GM12878 (cell line): Measurements from ENCODE around the gene CDK17. TPM values are rescaled to one million over a fixed set of nuclear protein-coding genes. Genes with fewer than 3 reads are reported as not detected.
A peak's percentile ranks its signal among the peaks of the same experiment; 100 is the strongest.

Source experiments
- ATF3 ChIP-seq: IDR thresholded peaks from 2 replicates; pipeline ENCODE4 v1.6.1; 2011; ENCODE audit warnings: low read depth, mild to moderate bottlenecking, low read length, moderate library complexity, borderline replicate concordance; ENCODE audit errors: extremely low read depth
- ATF7 ChIP-seq: fragments of 450-650 bp; IDR thresholded peaks from 2 replicates; pipeline ENCODE4 v1.6.1; 2016; ENCODE audit warnings: low read depth, mild to moderate bottlenecking
- BCL3 ChIP-seq: IDR thresholded peaks from 2 replicates; pipeline ENCODE4 v1.6.1; 2011; ENCODE audit warnings: borderline replicate concordance, low read depth, mild to moderate bottlenecking, moderate library complexity, low read length; ENCODE audit not compliant: insufficient read depth, poor library complexity, severe bottlenecking
- BMI1 ChIP-seq: fragments of 450-650 bp; IDR thresholded peaks from 2 replicates; pipeline ENCODE4 v1.6.1; 2016; ENCODE audit warnings: mild to moderate bottlenecking, moderate library complexity, borderline replicate concordance
- CREM ChIP-seq: IDR thresholded peaks from 2 replicates; pipeline ENCODE4 v1.6.1; 2014; ENCODE audit warnings: antibody characterized with exemption, low read depth
- E2F4 ChIP-seq: IDR thresholded peaks from 2 replicates; pipeline ENCODE4 v1.6.1; 2012; ENCODE audit warnings: low read depth, low read length, improper control_type of control experiment
- EP300 ChIP-seq, 2 experiments: fragments of 150-350 bp in 1 of 2; IDR thresholded peaks; 2 replicates each; pipeline ENCODE4 v1.6.1; 2011 to 2012; ENCODE audit warnings: low read depth in 2 of 2, low read length in 2 of 2, borderline replicate concordance in 1 of 2, improper control_type of control experiment in 1 of 2, inconsistent platforms in 1 of 2; ENCODE audit not compliant: control insufficient read depth in 1 of 2
- FOXK2 ChIP-seq: fragments of 450-650 bp; IDR thresholded peaks from 2 replicates; pipeline ENCODE4 v1.6.1; 2017; ENCODE audit warnings: mild to moderate bottlenecking, moderate library complexity
- GABPA ChIP-seq: IDR thresholded peaks from 2 replicates; pipeline ENCODE4 v1.6.1; 2014; ENCODE audit warnings: antibody characterized with exemption, low read depth, mild to moderate bottlenecking, inconsistent platforms
- KAT2A ChIP-seq: conservative IDR thresholded peaks from 2 replicates; pipeline ENCODE4 v1.6.1; 2011; ENCODE audit warnings: low read depth, low read length; ENCODE audit not compliant: control insufficient read depth
- KLF5 ChIP-seq: fragments of 450-650 bp; IDR thresholded peaks from 2 replicates; pipeline ENCODE4 v1.6.1; 2014; ENCODE audit warnings: mild to moderate bottlenecking; ENCODE audit not compliant: partially characterized antibody
- LARP7 ChIP-seq: fragments of 450-650 bp; IDR thresholded peaks from 2 replicates; pipeline ENCODE4 v1.6.1; 2017; ENCODE audit warnings: mild to moderate bottlenecking
- MYC ChIP-seq: IDR thresholded peaks from 2 replicates; pipeline ENCODE4 v1.6.1; 2011; ENCODE audit warnings: mild to moderate bottlenecking, low read length, moderate library complexity, inconsistent platforms; ENCODE audit not compliant: insufficient read depth, insufficient replicate concordance, insufficient read length, severe bottlenecking
- NR2C1 ChIP-seq: fragments of 450-650 bp; IDR thresholded peaks from 2 replicates; pipeline ENCODE4 v1.6.1; 2017; ENCODE audit warnings: antibody characterized with exemption, mild to moderate bottlenecking, moderate library complexity
- PML ChIP-seq: IDR thresholded peaks from 2 replicates; pipeline ENCODE4 v1.6.1; 2012; ENCODE audit warnings: low read length, inconsistent platforms
- POLR2A ChIP-seq: IDR thresholded peaks from 2 replicates; pipeline ENCODE4 v1.6.1; 2011; ENCODE audit warnings: low read depth, mild to moderate bottlenecking, low read length
- POLR2AphosphoS2 ChIP-seq: IDR thresholded peaks from 2 replicates; pipeline ENCODE4 v1.6.1; 2011; ENCODE audit warnings: low read depth, mild to moderate bottlenecking, low read length, improper control_type of control experiment, moderate library complexity
- POU2F2 ChIP-seq: IDR thresholded peaks from 3 replicates; pipeline ENCODE4 v1.6.1; 2011; ENCODE audit warnings: low read depth, mild to moderate bottlenecking, low read length, borderline replicate concordance
- SIN3A ChIP-seq: IDR thresholded peaks from 2 replicates; pipeline ENCODE4 v1.6.1; 2012; ENCODE audit warnings: low read depth, low read length, improper control_type of control experiment
- SMAD5 ChIP-seq: IDR thresholded peaks from 2 replicates; pipeline ENCODE4 v1.6.1; 2016; ENCODE audit warnings: antibody characterized with exemption, low read depth
- SMC3 ChIP-seq: IDR thresholded peaks from 2 replicates; pipeline ENCODE4 v1.6.1; 2011; ENCODE audit warnings: low read length, improper control_type of control experiment, borderline replicate concordance
- STAT1 ChIP-seq: fragments of 450-650 bp; conservative IDR thresholded peaks from 2 replicates; pipeline ENCODE4 v1.6.1; 2014; ENCODE audit warnings: antibody characterized with exemption, mild to moderate bottlenecking
- TARDBP ChIP-seq: IDR thresholded peaks from 2 replicates; pipeline ENCODE4 v1.6.1; 2016; ENCODE audit warnings: borderline replicate concordance
- USF1 ChIP-seq: IDR thresholded peaks from 2 replicates; pipeline ENCODE4 v1.6.1; 2011; ENCODE audit warnings: borderline replicate concordance, low read depth, mild to moderate bottlenecking, moderate library complexity, mixed read lengths, low read length; ENCODE audit not compliant: insufficient read depth; ENCODE audit errors: extremely low read length
- polyA plus RNA-seq, 11 experiments: library from polyadenylated mRNA; depleted of rRNA in 4 of 11; unstranded in 6 of 11; stranded (reverse) in 5 of 11; fragments of >200 nt; fragmentation: Nextera tagmentation in 4 of 11; fragmentation: Illumina TruSeq in 1 of 11; extraction: Ambion mirVana in 4 of 11; extraction: Trizol in 1 of 11; gene quantifications; 1 replicate in 1 of 11; 2 replicates in 10 of 11; pipeline versions ENCODE4 v1.2.1 to v1.2.3, GENCODE V29; 2011 to 2016; ENCODE audit warnings: inconsistent platforms in 2 of 11, missing spikeins in 2 of 11, low read depth in 1 of 11
- total RNA-seq, 4 experiments: library from RNA; depleted of rRNA in 3 of 4; stranded (reverse); fragments of >200 nt in 3 of 4; fragmentation: Illumina TruSeq in 1 of 4; extraction: Trizol in 1 of 4; gene quantifications; 2 replicates each; pipeline versions ENCODE4 v1.2.1 to v1.2.3, GENCODE V29; 2013 to 2021
- TF ChIP-seq, protein P1 (sequence below): fragments of 450-650 bp; formaldehyde crosslinking; IDR thresholded peaks from 2 replicates; pipeline ENCODE4 v1.5.0; 2022; ENCODE audit warnings: mild to moderate bottlenecking, missing genetic modification characterization

CDK17 gene
- total and polyA plus RNA-seq, 10 of the 15 experiments (the other 5 are each of a cell fraction or from before 2014, with no cell fraction given) = 5.6 to 45.6 (median 18.3) TPM

DNA sequence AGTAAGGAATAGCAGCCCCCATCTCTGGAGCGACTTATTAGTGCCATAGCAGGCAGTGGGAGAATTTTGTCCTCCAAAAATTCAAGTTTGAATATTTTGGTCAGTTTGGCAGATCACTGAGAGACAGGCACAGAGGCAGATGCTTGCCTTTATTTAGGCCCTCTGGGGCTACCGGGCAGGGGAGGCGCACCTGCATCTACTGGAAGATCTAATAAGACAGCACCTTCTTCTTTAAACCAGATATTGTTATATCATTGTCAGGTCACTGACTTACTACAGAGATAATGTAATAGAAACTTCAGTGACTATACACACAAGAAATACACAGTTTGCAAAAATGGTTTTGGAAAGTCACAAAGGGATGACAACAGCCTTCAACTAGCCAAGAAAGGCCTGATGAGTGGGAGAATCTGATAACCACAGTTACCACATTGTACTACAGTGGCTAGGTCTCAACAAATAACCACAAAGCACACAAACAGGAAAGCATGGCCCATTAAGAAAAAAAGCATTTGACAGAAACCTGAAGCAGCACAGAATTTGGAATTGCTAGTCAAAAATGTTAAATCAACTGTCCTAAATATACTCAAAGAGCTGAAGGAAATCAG is 56.8 kb downstream of the CDK17 start (continued):
- no peak for TF ChIP-seq SMAD5
- TF ChIP-seq E2F4 = no peak
- no peak for TF ChIP-seq LARP7
- TF ChIP-seq POLR2A = no peak
- TF ChIP-seq USF1 = no peak
- TF ChIP-seq ATF7 = peak; percentile 84
- TF ChIP-seq TARDBP = no peak
- 0 out of 3 replicates have a peak, but pooled peaks have one; percentile 24 for TF ChIP-seq POU2F2
- no peak for TF ChIP-seq BMI1
- TF ChIP-seq GABPA = no peak
- TF ChIP-seq EP300 (IDR thresholded peaks at IDR 0.05; ENCODE audit: borderline replicate concordance in 1 of 2, control insufficient read depth in 1 of 2, low read depth in 2 of 2, low read length in 2 of 2) = peak in 1 of 2 experiments; percentile 67; a peak in 2 of 4 replicates
- no peak for TF ChIP-seq FOXK2
- TF ChIP-seq, protein P1, sequence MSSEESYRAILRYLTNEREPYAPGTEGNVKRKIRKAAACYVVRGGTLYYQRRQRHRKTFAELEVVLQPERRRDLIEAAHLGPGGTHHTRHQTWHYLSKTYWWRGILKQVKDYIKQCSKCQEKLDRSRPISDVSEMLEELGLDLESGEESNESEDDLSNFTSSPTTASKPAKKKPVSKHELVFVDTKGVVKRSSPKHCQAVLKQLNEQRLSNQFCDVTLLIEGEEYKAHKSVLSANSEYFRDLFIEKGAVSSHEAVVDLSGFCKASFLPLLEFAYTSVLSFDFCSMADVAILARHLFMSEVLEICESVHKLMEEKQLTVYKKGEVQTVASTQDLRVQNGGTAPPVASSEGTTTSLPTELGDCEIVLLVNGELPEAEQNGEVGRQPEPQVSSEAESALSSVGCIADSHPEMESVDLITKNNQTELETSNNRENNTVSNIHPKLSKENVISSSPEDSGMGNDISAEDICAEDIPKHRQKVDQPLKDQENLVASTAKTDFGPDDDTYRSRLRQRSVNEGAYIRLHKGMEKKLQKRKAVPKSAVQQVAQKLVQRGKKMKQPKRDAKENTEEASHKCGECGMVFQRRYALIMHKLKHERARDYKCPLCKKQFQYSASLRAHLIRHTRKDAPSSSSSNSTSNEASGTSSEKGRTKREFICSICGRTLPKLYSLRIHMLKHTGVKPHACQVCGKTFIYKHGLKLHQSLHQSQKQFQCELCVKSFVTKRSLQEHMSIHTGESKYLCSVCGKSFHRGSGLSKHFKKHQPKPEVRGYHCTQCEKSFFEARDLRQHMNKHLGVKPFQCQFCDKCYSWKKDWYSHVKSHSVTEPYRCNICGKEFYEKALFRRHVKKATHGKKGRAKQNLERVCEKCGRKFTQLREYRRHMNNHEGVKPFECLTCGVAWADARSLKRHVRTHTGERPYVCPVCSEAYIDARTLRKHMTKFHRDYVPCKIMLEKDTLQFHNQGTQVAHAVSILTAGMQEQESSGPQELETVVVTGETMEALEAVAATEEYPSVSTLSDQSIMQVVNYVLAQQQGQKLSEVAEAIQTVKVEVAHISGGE (CRISPR knock-in tag) = no peak
- no peak for TF ChIP-seq PML
- TF ChIP-seq MYC = no peak
- no peak for TF ChIP-seq KLF5
- TF ChIP-seq NR2C1 = no peak
- TF ChIP-seq SMC3 = no peak
- TF ChIP-seq STAT1 = no peak
- peak; percentile 33; the same call in 1 of the 2 replicates for TF ChIP-seq CREM
- TF ChIP-seq POLR2AphosphoS2 = no peak
- TF ChIP-seq BCL3 = no peak
- no peak for TF ChIP-seq ATF3
- TF ChIP-seq SIN3A = no peak
- TF ChIP-seq KAT2A = no peak
